ENCODE measurements around the gene SSNA1.

Gene SSNA1

GRCh38 chr9:137190315-137190856, 1.9 kb downstream of the SSNA1 start:
- no peak for DNase-seq (ENCODE audit: low read depth)
- TF ChIP-seq, protein P1, sequence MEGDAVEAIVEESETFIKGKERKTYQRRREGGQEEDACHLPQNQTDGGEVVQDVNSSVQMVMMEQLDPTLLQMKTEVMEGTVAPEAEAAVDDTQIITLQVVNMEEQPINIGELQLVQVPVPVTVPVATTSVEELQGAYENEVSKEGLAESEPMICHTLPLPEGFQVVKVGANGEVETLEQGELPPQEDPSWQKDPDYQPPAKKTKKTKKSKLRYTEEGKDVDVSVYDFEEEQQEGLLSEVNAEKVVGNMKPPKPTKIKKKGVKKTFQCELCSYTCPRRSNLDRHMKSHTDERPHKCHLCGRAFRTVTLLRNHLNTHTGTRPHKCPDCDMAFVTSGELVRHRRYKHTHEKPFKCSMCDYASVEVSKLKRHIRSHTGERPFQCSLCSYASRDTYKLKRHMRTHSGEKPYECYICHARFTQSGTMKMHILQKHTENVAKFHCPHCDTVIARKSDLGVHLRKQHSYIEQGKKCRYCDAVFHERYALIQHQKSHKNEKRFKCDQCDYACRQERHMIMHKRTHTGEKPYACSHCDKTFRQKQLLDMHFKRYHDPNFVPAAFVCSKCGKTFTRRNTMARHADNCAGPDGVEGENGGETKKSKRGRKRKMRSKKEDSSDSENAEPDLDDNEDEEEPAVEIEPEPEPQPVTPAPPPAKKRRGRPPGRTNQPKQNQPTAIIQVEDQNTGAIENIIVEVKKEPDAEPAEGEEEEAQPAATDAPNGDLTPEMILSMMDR (conservative IDR thresholded peaks at IDR 0.05; ENCODE audit: control insufficient read depth, insufficient read depth, low read depth, low read length): no peak
- H3K4me3 ChIP-seq (ENCODE audit: control insufficient read depth, low read depth, low read length): no peak overlapping the region

DNA sequence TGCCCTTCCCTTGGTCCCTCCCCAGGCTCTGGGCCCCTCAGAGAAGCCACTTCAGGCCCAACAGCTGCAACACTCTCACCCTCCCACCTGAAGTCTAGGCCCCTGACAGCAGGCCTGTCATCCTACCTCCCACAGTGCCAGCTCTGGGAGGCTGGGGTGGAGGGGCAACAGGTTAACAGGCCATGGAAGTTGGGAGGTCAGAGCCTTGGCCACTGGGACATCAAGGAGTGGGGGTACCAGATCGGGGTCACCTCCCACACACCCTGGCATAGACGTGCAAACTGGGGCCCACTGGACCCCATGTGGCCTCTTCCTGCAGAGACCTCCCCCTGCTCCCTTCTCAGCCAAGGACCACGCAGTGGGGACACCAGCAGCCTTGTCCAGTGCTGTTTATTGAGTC, 2.8 kb downstream of the SSNA1 start:
- no peak for DNase-seq (ENCODE audit: low read depth)
- TF ChIP-seq, protein P1 (conservative IDR thresholded peaks at IDR 0.05; ENCODE audit: control insufficient read depth, insufficient read depth, low read depth, low read length): no peak
- no peak overlapping the region for H3K4me3 ChIP-seq (ENCODE audit: control insufficient read depth, low read depth, low read length)

DNA sequence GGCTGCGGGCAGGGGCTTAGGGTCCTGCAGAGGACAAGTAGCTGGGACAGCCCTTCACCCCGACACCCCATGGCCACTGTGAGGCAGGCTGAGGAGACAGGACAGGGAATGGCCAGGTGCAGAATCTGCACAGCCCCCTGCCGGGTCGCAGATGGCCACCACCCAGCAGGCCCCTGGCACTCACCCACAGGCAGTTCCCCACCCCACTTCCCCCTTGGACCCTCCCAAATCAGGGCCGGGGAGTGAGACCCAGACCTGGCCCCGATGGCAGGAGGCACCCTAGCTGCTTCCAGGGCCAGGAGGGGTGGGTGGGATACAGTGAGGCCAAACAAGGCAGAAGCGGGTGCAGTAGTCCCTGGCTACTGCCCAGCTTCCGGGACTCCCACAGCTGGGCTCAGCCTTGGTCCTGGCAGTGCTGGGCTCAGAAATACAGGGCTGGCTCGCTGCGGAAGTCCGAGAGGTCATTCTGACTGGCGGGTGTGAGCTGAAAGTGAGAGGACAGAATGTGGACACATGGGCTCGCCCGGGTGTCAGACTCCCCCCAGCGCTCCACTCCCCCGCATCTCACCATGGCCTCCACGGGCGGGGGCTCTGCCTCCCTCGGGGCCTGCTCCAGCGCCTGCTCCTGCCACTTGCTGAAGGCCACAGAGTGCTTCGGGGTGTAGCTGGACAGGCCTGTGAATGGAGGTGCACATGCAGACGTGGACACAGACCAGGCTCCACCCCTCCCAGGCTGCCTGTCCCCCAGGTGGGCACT, 3.4 kb downstream of the SSNA1 start:
- no peak overlapping the region for H3K4me3 ChIP-seq (ENCODE audit: control insufficient read depth, low read depth, low read length)
- TF ChIP-seq, protein P1 (conservative IDR thresholded peaks at IDR 0.05; ENCODE audit: control insufficient read depth, insufficient read depth, low read depth, low read length): no peak
- no peak for DNase-seq (ENCODE audit: low read depth)

GRCh38 chr9:137192448-137192780, 3.9 kb downstream of the SSNA1 start:
- H3K4me3 ChIP-seq (ENCODE audit: control insufficient read depth, low read depth, low read length): no peak overlapping the region
- TF ChIP-seq, protein P1 (conservative IDR thresholded peaks at IDR 0.05; ENCODE audit: control insufficient read depth, insufficient read depth, low read depth, low read length): no peak
- no peak for DNase-seq (ENCODE audit: low read depth)

DNA sequence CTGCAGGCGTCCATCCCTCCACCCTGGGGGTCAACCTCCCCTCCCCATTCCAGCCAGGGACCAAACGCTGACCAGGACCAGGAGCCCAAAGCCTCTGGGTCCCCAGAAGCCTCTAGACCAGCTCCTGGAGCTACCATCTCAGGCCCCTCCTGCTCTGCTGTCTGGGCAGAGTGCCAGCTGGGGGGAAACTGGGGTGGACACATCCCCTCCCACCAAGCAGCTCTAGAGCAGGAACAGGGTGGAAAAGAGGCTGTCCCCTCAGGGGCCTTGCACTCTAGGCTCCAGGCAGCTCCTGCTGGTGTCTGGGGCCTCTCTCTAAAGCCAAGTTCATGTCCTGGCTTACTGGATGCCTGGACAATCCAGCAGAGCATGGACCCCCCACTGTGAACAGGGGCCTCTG, 4.4 kb downstream of the SSNA1 start:
- no peak overlapping the region for H3K4me3 ChIP-seq (ENCODE audit: control insufficient read depth, low read depth, low read length)
- TF ChIP-seq, protein P1 (conservative IDR thresholded peaks at IDR 0.05; ENCODE audit: control insufficient read depth, insufficient read depth, low read depth, low read length): no peak
- no peak for DNase-seq (ENCODE audit: low read depth)

GRCh38 chr9:137193771-137194170, 5.3 kb downstream of the SSNA1 start:
- DNase-seq (ENCODE audit: low read depth): no peak
- H3K4me3 ChIP-seq (ENCODE audit: control insufficient read depth, low read depth, low read length): no peak overlapping the region
- TF ChIP-seq, protein P1 (conservative IDR thresholded peaks at IDR 0.05; ENCODE audit: control insufficient read depth, insufficient read depth, low read depth, low read length): no peak

Data from fibroblast of mammary gland (primary cell).